HG02884 (cell line): ENCODE data around the gene CAMK2B.

Experiments
- ATAC-seq: cut with Tn5 transposase; IDR thresholded peaks from one replicate; pipeline ENCODE4 v1.9.1; 2021; ENCODE audit warnings: mild to moderate bottlenecking, moderate library complexity; ENCODE audit not compliant: unreplicated experiment

CAMK2B gene

DNA sequence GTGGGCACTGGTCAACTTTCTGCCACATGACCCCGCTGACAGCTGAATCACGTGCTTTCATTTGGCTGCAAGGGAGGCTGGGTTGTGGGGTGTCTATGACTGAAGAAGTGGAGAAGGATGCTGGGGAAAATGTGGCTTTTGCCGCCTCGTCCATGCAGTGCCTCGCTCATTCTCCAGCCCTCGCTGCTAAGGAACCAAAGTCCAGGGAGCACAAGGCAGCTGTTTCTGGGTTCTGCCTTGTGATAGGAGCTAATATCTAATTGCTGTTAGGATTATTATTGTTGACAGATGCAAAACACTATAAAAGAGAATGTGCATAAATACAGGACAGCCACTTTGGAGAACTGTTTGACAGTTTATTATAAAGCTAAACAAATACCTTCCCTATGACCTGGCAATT lies 4.9 kb upstream of the CAMK2B start:
- ATAC-seq = no peak

GRCh38 chr7:44329888-44330287 lies 4.5 kb upstream of the CAMK2B start:
- ATAC-seq = no peak

DNA sequence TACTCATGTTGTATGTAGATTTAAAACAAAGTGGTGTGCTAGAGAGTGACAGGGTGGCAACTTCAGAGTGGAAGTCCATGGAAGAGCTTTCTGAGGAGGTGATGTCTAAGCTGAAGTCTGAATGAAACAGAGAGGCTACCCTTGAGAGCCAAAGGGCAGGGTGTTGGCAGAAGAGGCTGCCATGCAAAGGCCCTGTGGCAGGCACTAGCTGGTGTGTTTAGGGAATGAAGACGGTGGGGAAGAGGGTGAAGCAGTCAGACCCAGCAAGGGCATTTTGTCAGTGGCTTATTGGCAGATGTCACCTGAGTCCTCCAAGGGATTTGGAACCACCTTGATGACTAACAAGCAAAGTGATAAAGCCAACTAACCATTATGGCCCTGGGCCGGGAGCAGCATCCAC lies 3.7 kb upstream of the CAMK2B start:
- no peak for ATAC-seq

DNA sequence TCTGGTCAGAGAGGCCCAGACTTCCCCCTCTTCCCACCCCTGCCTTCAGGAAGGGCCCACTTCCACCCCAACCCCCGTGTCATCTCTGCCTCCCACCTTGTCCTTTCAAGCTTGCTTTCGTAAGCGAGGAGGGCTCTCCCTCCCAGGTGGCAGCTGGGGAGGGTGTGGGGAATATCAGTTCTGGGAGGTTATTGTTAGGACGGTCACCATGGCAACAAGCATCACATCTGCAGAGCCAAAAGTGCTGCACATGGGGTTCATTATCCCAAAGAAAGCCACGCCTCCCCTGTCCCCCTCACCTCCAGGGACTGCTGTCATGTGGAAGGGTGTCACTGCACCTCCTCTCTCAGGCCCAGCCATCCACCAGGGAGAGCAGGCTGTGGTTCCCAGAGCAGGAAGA lies 2.6 kb upstream of the CAMK2B start:
- no peak for ATAC-seq

- no peak for ATAC-seq
Observed at GRCh38 chr7:44326261-44327125, 1.1 kb upstream of the CAMK2B start.

- ATAC-seq = no peak
Observed at GRCh38 chr7:44325811-44326241, 432 bp upstream of the CAMK2B start.

DNA sequence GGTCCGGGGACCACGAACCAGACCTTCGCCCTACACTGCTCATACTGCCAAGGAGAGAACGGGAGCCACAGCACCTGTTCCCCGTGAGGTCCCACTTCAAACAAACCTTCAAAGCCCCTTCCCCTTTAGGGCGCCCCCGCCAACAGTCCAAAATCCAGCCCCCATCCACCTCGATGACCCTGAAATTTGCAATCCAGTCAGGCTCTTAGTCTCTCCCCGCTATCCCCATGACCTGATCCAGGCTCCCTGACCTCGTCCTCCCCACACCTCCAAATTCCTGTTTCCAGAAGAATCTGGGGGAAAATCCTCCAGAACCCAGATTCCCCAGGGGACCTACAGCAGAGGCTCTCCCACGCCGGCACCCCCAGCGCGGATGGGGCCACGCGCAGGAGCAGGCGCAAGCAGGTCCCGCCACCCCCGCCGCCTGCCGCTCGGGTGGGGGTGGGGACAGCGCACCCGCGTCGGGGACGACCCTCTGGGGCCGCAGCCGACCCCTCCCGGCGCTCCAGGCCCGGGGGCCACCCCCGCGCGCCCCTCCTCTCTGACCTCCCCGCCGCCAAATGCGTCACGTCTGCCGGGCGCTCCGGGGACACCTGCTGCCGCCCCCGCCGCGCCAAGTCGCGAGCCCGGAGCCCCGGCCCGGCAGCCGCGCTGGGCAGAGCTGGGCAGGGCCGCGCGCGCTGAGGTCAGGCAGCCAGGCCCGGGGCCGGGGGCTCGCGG lies 753 bp downstream of the CAMK2B start:
- ATAC-seq = no peak

DNA sequence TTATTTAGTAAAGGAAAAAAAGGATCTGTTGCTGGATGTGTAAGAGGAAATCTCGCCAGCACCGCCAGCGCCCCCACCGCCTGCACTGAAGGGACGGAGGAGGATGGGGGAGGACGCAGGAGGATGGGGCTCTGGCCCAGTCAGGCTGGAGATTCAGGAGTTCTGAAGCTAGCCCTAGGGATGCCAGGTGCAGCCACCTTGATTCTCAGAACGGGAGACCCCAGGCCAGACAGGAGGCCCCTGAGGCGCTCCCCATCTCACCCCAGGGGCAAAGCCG lies 1.3 kb downstream of the CAMK2B start:
- ATAC-seq = no peak

DNA sequence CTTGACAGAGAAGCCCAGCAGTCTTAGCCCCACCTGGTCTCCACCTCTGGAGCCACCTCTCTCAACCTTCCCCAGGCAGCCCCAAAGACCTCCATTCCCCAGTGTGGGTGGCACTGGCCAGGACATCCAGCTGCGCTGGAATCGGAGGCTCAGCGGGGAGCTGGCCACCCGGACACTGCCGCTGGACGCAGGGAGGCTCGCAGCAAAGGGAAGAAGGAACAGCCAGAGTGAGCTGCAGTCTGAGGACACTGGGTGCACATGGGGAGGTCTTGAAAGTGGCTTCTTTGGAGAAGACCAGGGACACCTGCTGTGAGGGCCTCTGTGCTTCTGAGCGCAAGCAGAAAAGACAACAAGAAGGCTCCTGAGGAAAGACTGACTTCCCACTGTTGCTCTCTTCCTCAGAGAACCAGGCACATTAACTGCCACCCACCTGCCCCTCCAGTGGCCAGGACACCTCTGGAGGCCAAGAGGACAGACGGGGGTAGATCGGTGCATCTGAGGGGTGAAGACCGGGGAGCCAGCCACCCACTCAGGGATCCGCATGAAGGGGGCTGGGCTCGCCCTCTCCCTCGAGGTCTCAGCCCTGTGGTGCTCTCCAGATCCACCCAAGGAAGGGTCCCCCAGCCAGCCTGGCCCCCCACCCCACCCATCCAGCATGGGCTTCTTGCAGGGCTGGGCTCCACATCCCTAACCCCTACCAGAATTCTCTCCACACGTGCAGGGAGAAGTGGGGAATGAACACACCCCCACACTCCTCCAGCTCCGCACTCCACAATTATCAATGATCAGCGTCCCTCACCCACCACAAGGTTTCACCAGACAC lies 1.8 kb downstream of the CAMK2B start:
- ATAC-seq = no peak

DNA sequence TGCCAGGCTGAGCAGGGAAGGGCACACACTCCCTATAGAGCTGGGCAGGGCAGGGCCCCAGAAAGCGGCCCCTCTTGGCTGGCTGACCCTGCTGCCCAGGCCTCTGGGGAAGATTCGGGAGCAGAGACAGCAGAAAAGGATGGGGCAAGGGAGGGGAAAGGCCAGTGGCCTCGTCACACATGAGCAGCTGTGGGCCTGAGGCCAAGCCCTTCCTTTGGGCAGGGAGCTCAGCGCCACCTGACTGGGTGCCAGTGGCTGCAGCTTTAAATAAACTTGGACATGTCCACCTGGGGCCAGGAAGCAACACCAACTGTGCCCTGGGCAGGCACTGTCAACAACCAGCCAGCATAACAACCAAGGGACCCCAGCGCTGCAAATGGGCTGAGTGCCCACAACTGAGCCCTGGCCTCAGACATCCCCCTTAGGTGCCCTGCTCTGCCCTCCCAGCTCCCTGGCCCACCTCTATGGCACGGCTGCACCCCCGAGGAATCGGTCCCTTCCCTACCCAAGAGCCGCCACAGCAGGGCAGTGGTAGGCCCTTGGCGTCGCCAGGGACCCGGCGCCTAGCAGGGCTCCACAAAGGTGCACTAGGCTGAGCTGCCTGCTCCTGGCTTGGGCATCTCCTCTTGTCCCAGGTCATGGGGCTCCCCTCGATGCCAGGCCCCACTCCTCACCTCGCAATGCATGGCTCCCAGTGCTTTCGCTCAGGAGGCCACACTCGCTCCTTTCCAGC lies 2.6 kb downstream of the CAMK2B start:
- ATAC-seq = no peak

- ATAC-seq = no peak
Observed at GRCh38 chr7:44321796-44322195, 3.6 kb downstream of the CAMK2B start.

GRCh38 chr7:44320794-44321371 lies 4.5 kb downstream of the CAMK2B start:
- no peak for ATAC-seq

GRCh38 chr7:44320141-44320540 lies 5.3 kb downstream of the CAMK2B start:
- ATAC-seq = no peak

- no peak for ATAC-seq
Observed at GRCh38 chr7:44318332-44318731, 7.1 kb downstream of the CAMK2B start.

- ATAC-seq = no peak
Observed at GRCh38 chr7:44315301-44315903, 10.0 kb downstream of the CAMK2B start.

DNA sequence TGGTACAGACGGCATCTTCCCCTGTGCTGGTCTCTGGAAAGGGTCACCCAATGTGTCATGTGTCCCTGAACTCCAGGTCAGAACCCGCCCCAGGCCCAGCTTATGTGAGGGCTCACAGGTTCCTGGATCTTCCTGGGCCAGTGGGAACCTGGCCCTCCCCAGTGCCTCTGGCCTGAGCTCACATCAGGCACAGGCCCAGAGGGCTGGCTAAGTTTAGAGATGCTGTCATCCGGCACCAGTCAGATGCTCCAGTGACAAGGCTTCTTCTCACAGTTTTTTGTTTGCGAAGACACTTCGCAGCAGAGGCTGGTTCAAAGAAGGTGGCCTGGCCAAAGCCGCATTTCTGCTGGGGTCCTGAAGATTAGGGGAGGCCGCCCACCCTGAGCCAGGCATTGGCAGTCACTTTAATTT lies 11.8 kb downstream of the CAMK2B start:
- no peak for ATAC-seq

GRCh38 chr7:44313016-44313415 lies 12.4 kb downstream of the CAMK2B start:
- no peak for ATAC-seq

DNA sequence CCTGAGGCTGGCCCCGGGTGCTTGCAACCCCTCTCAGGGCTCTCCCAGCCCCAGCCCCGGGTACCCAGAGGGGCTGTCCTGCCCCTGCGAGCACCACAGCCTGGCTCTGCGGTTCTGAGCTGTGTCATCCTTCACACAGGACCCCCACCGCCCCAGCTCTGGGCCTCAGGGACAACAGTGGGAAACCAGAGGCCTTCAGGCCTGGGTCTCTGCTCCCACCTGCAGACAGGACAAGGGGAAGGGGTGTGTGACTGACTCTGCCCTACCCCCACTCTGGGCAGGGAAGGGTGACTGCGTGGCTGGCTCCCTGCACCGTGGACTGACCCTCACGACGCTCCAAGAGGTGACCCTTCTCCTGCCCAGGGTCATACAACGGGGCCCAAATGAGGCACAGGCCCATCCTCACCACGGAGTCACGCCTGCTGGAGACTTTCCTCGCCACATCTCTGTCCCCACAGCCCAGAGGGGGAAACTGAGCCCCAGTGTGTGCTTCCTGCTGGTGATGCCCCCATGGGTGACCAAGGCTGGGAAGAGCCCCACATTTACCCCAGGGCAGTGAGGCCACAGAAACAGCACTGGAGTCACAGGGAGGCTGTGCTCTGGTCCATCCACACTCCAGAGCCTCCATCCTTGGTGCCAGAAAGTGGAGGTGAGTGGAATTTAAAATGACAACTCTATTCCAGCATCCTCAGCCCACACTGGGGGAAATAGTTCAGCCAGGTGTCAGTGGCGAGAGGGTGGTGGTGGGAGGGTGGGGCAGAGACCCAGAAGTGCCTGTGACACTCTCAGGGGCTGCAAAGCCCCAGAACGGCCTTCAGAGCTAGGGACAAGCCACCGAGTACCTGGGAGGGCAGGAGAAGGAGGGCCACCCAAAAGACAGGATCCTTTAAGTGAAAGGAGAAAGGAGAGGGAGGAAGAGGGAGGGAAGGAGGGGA lies 13.6 kb downstream of the CAMK2B start:
- no peak for ATAC-seq

GRCh38 chr7:44310221-44310848 lies 15.1 kb downstream of the CAMK2B start:
- no peak for ATAC-seq
